Heart right ventricle (tissue), 16 donors: Measurements from ENCODE around the gene ESPNL. TPM values are rescaled to one million over a fixed set of nuclear protein-coding genes. Genes with fewer than 3 reads are reported as not detected.
A peak's percentile ranks its signal among the peaks of the same experiment; 100 is the strongest.
"Not testable (repeated sequence)": the region's sequence is repeated elsewhere in the genome, so short reads cannot be mapped to it uniquely, and the experiment has no call there.

Source experiments
- ATAC-seq, 8 donors: fragments of 200-7000 bp; cut with Tn5 transposase; one replicate each; pipeline ENCODE4 v1.9.1; 2020; ENCODE audit warnings: mild to moderate bottlenecking in 8 of 8, moderate library complexity in 8 of 8, moderate number of reproducible peaks in 1 of 8
- DNase-seq, 2 donors: peaks; one replicate each; pipeline ENCODE4 v3.0.0-alpha.2; 2020
- H3K27ac ChIP-seq, 10 donors: fragments of 200-600 bp; sonication (generic) in 2 of 10; one replicate each; pipeline versions ENCODE4 v1.5.0 to v1.8.0; 2020 to 2022; ENCODE audit warnings: mild to moderate bottlenecking in 3 of 10
- H3K27me3 ChIP-seq, 7 donors: fragments of 200-600 bp; one replicate each; pipeline ENCODE4 v1.8.0; 2021 to 2022; ENCODE audit warnings: mild to moderate bottlenecking in 2 of 7
- H3K36me3 ChIP-seq, 9 donors: fragments of 200-600 bp; sonication (generic) in 1 of 9; one replicate each; pipeline versions ENCODE4 v1.5.0 to v1.8.0; 2020 to 2022; ENCODE audit warnings: mild to moderate bottlenecking in 2 of 9
- H3K4me1 ChIP-seq, 9 donors: fragments of 200-600 bp; sonication (generic) in 1 of 9; one replicate each; pipeline versions ENCODE4 v1.5.0 to v1.8.0; 2020 to 2022; ENCODE audit warnings: mild to moderate bottlenecking in 4 of 9
- H3K4me3 ChIP-seq, 10 donors: fragments of 200-600 bp; sonication (generic) in 2 of 10; one replicate each; pipeline versions ENCODE4 v1.5.0 to v1.8.0; 2020 to 2022; ENCODE audit warnings: mild to moderate bottlenecking in 7 of 10, moderate library complexity in 2 of 10
- H3K9me3 ChIP-seq, 11 donors: fragments of 200-600 bp in 10 of 11; sonication (generic) in 2 of 11; one replicate each; pipeline versions ENCODE4 v1.5.0 to v1.8.0; 2013 to 2022; ENCODE audit warnings: mild to moderate bottlenecking in 2 of 11, control low read depth in 1 of 11, moderate library complexity in 1 of 11
- CTCF ChIP-seq, 9 donors: fragments of 200-600 bp; sonication (generic) in 2 of 9; IDR thresholded peaks; one replicate each; pipeline versions ENCODE4 v1.5.0 to v1.8.0; 2021 to 2022; ENCODE audit warnings: antibody characterized with exemption in 9 of 9, mild to moderate bottlenecking in 5 of 9, moderate library complexity in 1 of 9
- WGBS, 2 donors: extraction: QIAGEN DNeasy Blood & Tissue Kit; methylation state at CpG; one replicate each; pipeline ENCODE4 v1.1.7; 2013; ENCODE audit warnings: inconsistent platforms in 1 of 2; 5-methylcytosine and 5-hydroxymethylcytosine counted together
- intact Hi-C, 10 donors: fragments of 100-400 bp; cut with DNase I; formaldehyde crosslinking; loops; one replicate each; pipeline versions ENCODE4 v1.11.1 to v1.14.2; 2022
- polyA plus RNA-seq, 2 donors: library from polyadenylated mRNA; stranded (reverse); fragments of 200-250 nt; gene quantifications; one replicate each; pipeline ENCODE4 v1.2.3, GENCODE V29; 2013
- total RNA-seq, 10 donors: library from RNA; stranded (reverse); fragmentation: NEBNext Ultra II Directional in 3 of 10; extraction: Animal tissue kit (Norgen Biotek cat#: 25700) in 3 of 10; gene quantifications; one replicate each; pipeline versions ENCODE4 v1.2.1 to v1.2.4, GENCODE V29; 2021 to 2023
- donor health status: Arrhythmogenic right ventricular cardiomyopathy.
- donor health status: ischemic (EF 13 %, LVEDD 7.1; RV severe dilation, severe dysfunction).
- donor health status: healthy with polysubstance abuse.
- donor health status: DM: no; HTN: yes; CAD: no.
- donor health status: DM: no; HTN: no; CAD: no.
- donor health status: ischemic (EF 25% LVEDD 6.9; RV normal size, moderate dysfunction).
- donor health status: ischemic (EF 25% LVEDD 5.7; RV mildly dilated, moderate dysfunction).
- donor health status: healthy.
- donor health status: DM: yes; HTN: yes; CAD: no.
- donor health status: Ischemic cardiomyopathy.
- donor health status: ischemic (EF 35%, LVEDD 5.7; RV mildly dilated, moderate dysfunction).
- donor health status: nonischemic (EF 11% LVEDD 7.7; RV severe dilation, severe dysfunction).
- donor health status: DM: yes; HTN: yes; CAD: no.
- donor health status: PGD.
- donor health status: ischemic (EF 29% LVEDD 5.4; RV normal size, mild dysfunction).
- donor health status: nonischemic (EF 23%, LVEDD 6.1; RV moderate dilation, normal function).

ESPNL gene
- total and polyA plus RNA-seq, 12 donors = 0.01 to 1.7 (median 0.33) TPM; not detected in 2

DNA sequence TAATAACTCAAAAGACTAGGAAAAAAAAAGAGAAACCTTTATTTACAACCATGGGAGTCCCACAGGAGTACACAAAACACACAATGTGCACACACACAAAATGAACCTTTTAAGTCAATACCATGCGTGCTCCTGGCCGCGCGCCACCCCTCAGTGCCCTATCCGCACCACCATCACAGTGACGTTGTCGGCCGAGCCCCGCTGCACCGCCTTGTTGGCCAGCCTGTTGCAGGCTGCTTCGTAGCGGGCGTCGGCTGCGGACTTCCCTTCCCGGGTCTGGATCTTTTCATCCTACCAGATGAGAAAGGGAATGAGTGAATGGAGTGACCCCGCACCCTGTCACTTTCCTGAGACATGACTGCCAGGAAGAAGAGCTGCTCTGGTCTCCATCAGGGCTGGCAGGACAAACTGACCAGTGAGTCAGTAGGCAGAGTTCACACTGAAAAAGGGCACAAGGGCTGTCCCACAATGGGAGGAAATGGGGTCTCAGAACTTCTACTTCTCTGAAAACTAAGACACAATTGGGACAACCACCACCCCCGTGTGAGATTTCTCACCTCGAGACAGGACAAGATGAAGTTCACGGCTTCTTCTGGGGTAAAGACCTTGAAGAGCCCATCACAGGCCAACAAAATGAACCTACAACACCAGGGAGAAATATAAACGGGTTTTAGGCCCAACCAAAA is 70.4 kb downstream of the ESPNL start:
- H3K27me3 ChIP-seq = no peaks in the 10 kb centered on the region
- no peak overlapping the region for H3K4me3 ChIP-seq
- intact Hi-C loops = no loop called here
- TF ChIP-seq CTCF (IDR thresholded peaks at IDR 0.05) = no peak
- H3K27ac ChIP-seq = peak overlapping the region in 2 of 10 donors; percentile 42 to 80
- ATAC-seq (no peak), DNase-seq (no peak)
- WGBS, 2 donors = 89 to 90% methylated on average over 21 of the region's 21 CpGs
- peaks cover 0 to 23% (median 11%) of the 10 kb centered on the region in 9 donors for H3K4me1 ChIP-seq
- H3K36me3 ChIP-seq = peaks cover 0 to 92% (median 38%) of the 10 kb centered on the region in 9 donors
- H3K9me3 ChIP-seq = no peaks in the 10 kb centered on the region

- H3K4me3 ChIP-seq, H3K27me3 ChIP-seq, ATAC-seq, H3K9me3 ChIP-seq, intact Hi-C loops, DNase-seq: not testable (repeated sequence)
- peaks cover 0 to 96% (median 40%) of the 10 kb centered on the region in 9 donors for H3K36me3 ChIP-seq
- 90 to 96% methylated on average over 5 of the region's 5 CpGs for WGBS, 2 donors
- peak overlapping the region in 1 of 10 donors; percentile 80 for H3K27ac ChIP-seq
- H3K4me1 ChIP-seq = peaks cover 0 to 23% (median 11%) of the 10 kb centered on the region in 9 donors
Measured at GRCh38 chr2:238171072-238171431, 70.9 kb downstream of the ESPNL start.

DNA sequence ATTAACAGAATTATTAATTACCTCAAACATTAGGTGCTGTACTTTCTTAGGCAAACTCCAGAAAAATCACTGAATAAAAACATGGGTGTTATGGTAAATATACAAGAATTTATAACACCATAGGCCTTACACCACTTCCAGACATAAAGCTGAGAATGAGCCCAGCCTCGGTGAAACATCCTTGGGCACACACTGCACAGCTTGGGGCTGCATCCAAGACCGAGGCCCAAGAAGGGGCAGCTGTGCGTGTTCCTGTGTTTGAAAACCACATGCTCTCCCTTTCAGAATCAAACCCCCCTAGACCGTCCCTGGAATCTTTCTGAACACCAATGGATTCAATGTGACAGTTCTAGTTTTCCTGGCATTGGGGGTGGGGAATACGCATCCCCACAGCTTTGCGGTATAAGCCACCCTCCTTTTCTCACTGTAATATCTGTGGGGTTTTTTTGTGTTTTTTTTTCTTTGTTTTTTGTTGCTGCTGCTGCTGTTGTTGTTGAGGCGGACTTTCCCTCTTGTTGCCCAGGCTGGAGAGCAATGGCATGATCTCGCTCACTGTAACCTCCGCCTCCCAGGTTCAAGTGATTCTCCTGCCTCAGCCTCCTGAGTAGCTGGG is 71.5 kb downstream of the ESPNL start:
- WGBS, 2 donors = 94 to 95% methylated on average over 9 of the region's 9 CpGs
- no peak for ATAC-seq

GRCh38 chr2:238172439-238172838 is 72.3 kb downstream of the ESPNL start:
- TF ChIP-seq CTCF (IDR thresholded peaks at IDR 0.05) = no peak
- no peak overlapping the region for H3K27ac ChIP-seq
- ATAC-seq (no peak), DNase-seq (no peak)
- peaks cover 0 to 23% (median 11%) of the 10 kb centered on the region in 9 donors for H3K4me1 ChIP-seq
- no peaks in the 10 kb centered on the region for H3K9me3 ChIP-seq
- no peaks in the 10 kb centered on the region for H3K27me3 ChIP-seq
- H3K4me3 ChIP-seq = no peak overlapping the region
- H3K36me3 ChIP-seq = peaks cover 0 to 98% (median 43%) of the 10 kb centered on the region in 9 donors
- intact Hi-C loops = no loop called here
- 89 to 91% methylated on average over 14 of the region's 14 CpGs for whole genome bisulfite sequencing, 2 donors

More for the DNA sequence above, 71.5 kb downstream of the ESPNL start:
- H3K9me3 ChIP-seq = no peaks in the 10 kb centered on the region
- H3K36me3 ChIP-seq = peaks cover 0 to 97% (median 40%) of the 10 kb centered on the region in 9 donors
- no peak for TF ChIP-seq CTCF (IDR thresholded peaks at IDR 0.05)
- no peak overlapping the region for H3K4me3 ChIP-seq
- no peaks in the 10 kb centered on the region for H3K27me3 ChIP-seq
- peaks cover 0 to 23% (median 11%) of the 10 kb centered on the region in 9 donors for H3K4me1 ChIP-seq
- intact Hi-C loops = no loop called here
- DNase-seq = no peak
- H3K27ac ChIP-seq = peak overlapping the region in 1 of 10 donors; percentile 31

GRCh38 chr2:238173692-238174091 is 73.6 kb downstream of the ESPNL start:
- peak in 1 of 9 donors; percentile 11 for TF ChIP-seq CTCF (IDR thresholded peaks at IDR 0.05)
- no peak overlapping the region for H3K4me3 ChIP-seq
- H3K9me3 ChIP-seq = no peaks in the 10 kb centered on the region
- H3K27ac ChIP-seq = no peak overlapping the region
- intact Hi-C loops = no loop called here
- 89 to 93% methylated on average over 2 of the region's 2 CpGs for WGBS, 2 donors
- no peak for ATAC-seq
- DNase-seq = no peak
- H3K27me3 ChIP-seq = no peaks in the 10 kb centered on the region
- peaks cover 0 to 22% (median 11%) of the 10 kb centered on the region in 9 donors for H3K4me1 ChIP-seq
- H3K36me3 ChIP-seq = peaks cover 0 to 98% (median 54%) of the 10 kb centered on the region in 9 donors
